Stomach (tissue), 9 donors: ENCODE measurements around the gene TRMO. TPM values are rescaled to one million over a fixed set of nuclear protein-coding genes. Genes with fewer than 3 reads are reported as not detected.

Experiments
- DNase-seq, 2 donors: peaks; one replicate each; pipeline versions ENCODE4 v3.0.0 to v3.0.0-alpha.2; 2013 to 2019
- H3K27ac ChIP-seq, 5 donors: fragments of 200-600 bp in 4 of 5; sonication (generic) in 4 of 5; one replicate each; pipeline ENCODE4 v1.5.1; 2013 to 2019; ENCODE audit warnings: mild to moderate bottlenecking in 1 of 5, moderate library complexity in 1 of 5
- H3K27me3 ChIP-seq, 3 donors: fragments of 200-600 bp; sonication (generic); one replicate each; pipeline ENCODE4 v1.5.1; 2017 to 2019; ENCODE audit warnings: mixed run types in 1 of 3
- H3K36me3 ChIP-seq, 4 donors: fragments of 200-600 bp; sonication (generic); 1 replicate in 3 of 4; 2 replicates in 1 of 4; pipeline ENCODE4 v1.5.1; 2016 to 2019
- H3K4me1 ChIP-seq, 4 donors: fragments of 200-600 bp; sonication (generic); one replicate each; pipeline ENCODE4 v1.5.1; 2016 to 2019
- H3K4me3 ChIP-seq, 4 donors: fragments of 200-600 bp; sonication (generic) in 3 of 4; one replicate each; pipeline ENCODE4 v1.5.1; 2016 to 2019; ENCODE audit warnings: mild to moderate bottlenecking in 1 of 4
- H3K9me3 ChIP-seq, 4 donors: fragments of 200-600 bp; sonication (generic); one replicate each; pipeline ENCODE4 v1.5.1; 2016 to 2019
- CTCF ChIP-seq, 7 experiments: fragments of 450-650 bp in 4 of 7; fragments of 200-600 bp in 3 of 7; sonication (generic) in 3 of 7; IDR thresholded peaks; one replicate each; pipeline ENCODE4 v1.5.1; 2016 to 2019; ENCODE audit warnings: antibody characterized with exemption in 7 of 7, control low read depth in 2 of 7, mild to moderate bottlenecking in 1 of 7
- EP300 ChIP-seq: sonication (generic); formaldehyde crosslinking; IDR thresholded peaks from one replicate; pipeline ENCODE4 v1.6.1; 2017; ENCODE audit warnings: antibody characterized with exemption
- POLR2A ChIP-seq, 4 donors: fragments of 450-650 bp; IDR thresholded peaks; one replicate each; pipeline ENCODE4 v1.6.1; 2016; ENCODE audit warnings: antibody characterized with exemption in 4 of 4, control low read depth in 2 of 4, mild to moderate bottlenecking in 1 of 4, moderate library complexity in 1 of 4
- POLR2AphosphoS5 ChIP-seq, 3 donors: sonication (generic); formaldehyde crosslinking; IDR thresholded peaks; one replicate each; pipeline ENCODE4 v1.6.1; 2016; ENCODE audit warnings: antibody characterized with exemption in 3 of 3
- WGBS, 5 donors: extraction: QIAGEN DNeasy Blood & Tissue Kit in 3 of 5; methylation state at CpG; one replicate each; pipeline versions ENCODE4 v1.1.5 to v1.1.7; 2013 to 2018; 5-methylcytosine and 5-hydroxymethylcytosine counted together
- intact Hi-C: fragments of 100-400 bp; cut with DNase I; formaldehyde crosslinking; loops from one replicate; pipeline ENCODE4 v1.15.1; 2023; ENCODE audit warnings: low total_unique reads
- polyA plus RNA-seq, 3 donors: library from polyadenylated mRNA; stranded (reverse); fragments of 200-250 nt; gene quantifications; one replicate each; pipeline ENCODE4 v1.2.3, GENCODE V29; 2013
- total RNA-seq, 5 donors: library from RNA; depleted of rRNA; stranded (reverse); fragments of >200 nt; gene quantifications; one replicate each; pipeline versions ENCODE4 v1.1.0 to v1.2.3, GENCODE V29; 2014 to 2016
- donor health status: healthy with polysubstance abuse.
- donor health status: Bipolar disorder and iron deficiency.
- donor health status: healthy.

TRMO gene
- total and polyA plus RNA-seq, 8 donors, result 2.9 to 98.2 (median 10.4) TPM

GRCh38 chr9:97911970-97912369 lies 10.3 kb downstream of the TRMO start:
- peaks cover 6 to 35% (median 15%) of the 10 kb centered on the region in 4 donors for H3K4me1 ChIP-seq
- H3K27ac ChIP-seq, result no peak overlapping the region
- no peaks in the 10 kb centered on the region for H3K9me3 ChIP-seq
- no peak for TF ChIP-seq POLR2AphosphoS5 (IDR thresholded peaks at IDR 0.05)
- TF ChIP-seq CTCF (IDR thresholded peaks at IDR 0.05), result peak in 1 of 7 experiments; percentile 5
- intact Hi-C loops, result no loop called here
- H3K4me3 ChIP-seq, result no peak overlapping the region
- H3K36me3 ChIP-seq, result peaks cover 18 to 90% (median 87%) of the 10 kb centered on the region in 4 donors
- 24 to 67% (median 41%) methylated on average over 1 of the region's 1 CpG for WGBS, 5 donors
- no peak for DNase-seq
- H3K27me3 ChIP-seq, result no peaks in the 10 kb centered on the region

DNA sequence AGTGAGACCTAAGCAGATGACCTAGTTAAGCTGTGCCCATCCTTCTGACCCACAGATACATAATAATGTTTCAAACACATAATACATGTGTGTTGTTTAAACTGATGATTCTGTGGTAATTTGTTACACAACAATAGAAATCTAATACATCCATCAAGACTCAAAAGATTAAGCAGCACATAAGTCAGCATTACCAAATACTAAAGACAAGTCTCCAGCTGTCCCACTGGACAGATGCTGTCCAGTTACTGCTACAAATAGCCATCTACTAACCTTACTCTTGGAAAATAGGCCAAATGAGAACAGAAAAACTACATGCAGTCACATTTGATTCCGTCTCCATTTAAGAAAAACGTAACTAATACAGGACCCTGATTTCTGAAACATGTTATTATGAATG lies 10.8 kb downstream of the TRMO start:
- WGBS, 5 donors, result 80 to 93% (median 86%) methylated on average over 2 of the region's 2 CpGs
- intact Hi-C loops, result no loop called here
- no peaks in the 10 kb centered on the region for H3K27me3 ChIP-seq
- peaks cover 6 to 38% (median 17%) of the 10 kb centered on the region in 4 donors for H3K4me1 ChIP-seq
- TF ChIP-seq CTCF (IDR thresholded peaks at IDR 0.05) (no peak), EP300 (no peak), POLR2A (IDR thresholded peaks at IDR 0.05) (no peak), POLR2AphosphoS5 (IDR thresholded peaks at IDR 0.05) (no peak)
- H3K4me3 ChIP-seq, result no peak overlapping the region
- H3K27ac ChIP-seq, result no peak overlapping the region
- H3K36me3 ChIP-seq, result peaks cover 19 to 94% (median 88%) of the 10 kb centered on the region in 4 donors
- no peak for DNase-seq
- no peaks in the 10 kb centered on the region for H3K9me3 ChIP-seq

DNA sequence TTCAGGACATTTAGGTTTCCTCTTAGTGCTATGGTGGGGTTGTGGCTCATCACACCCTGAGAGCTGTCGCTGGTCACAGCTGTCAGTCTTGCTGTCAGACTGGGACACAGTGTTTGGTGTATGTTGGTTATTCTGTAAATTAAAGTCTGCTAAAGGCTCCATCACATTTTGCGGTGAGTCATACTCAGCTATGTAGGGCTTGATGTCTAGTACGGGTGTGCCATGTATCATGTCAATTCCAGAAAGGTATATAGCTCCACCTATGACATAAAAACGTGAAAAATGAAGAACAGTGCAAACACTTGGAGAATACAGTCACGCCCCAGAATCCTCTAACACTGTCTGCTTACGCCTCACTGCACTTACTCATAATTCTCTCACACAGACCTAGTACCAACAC lies 11.9 kb downstream of the TRMO start:
- peaks cover 19 to 95% (median 85%) of the 10 kb centered on the region in 4 donors for H3K36me3 ChIP-seq
- TF ChIP-seq CTCF (IDR thresholded peaks at IDR 0.05) (no peak), EP300 (no peak), POLR2A (IDR thresholded peaks at IDR 0.05) (no peak), POLR2AphosphoS5 (IDR thresholded peaks at IDR 0.05) (no peak)
- no peak overlapping the region for H3K27ac ChIP-seq
- DNase-seq, result no peak
- no peaks in the 10 kb centered on the region for H3K27me3 ChIP-seq
- intact Hi-C loops, result no loop called here
- 89 to 92% (median 91%) methylated on average over 6 of the region's 6 CpGs for WGBS, 5 donors
- H3K4me1 ChIP-seq, result peaks cover 6 to 49% (median 21%) of the 10 kb centered on the region in 4 donors
- no peaks in the 10 kb centered on the region for H3K9me3 ChIP-seq
- no peak overlapping the region for H3K4me3 ChIP-seq

DNA sequence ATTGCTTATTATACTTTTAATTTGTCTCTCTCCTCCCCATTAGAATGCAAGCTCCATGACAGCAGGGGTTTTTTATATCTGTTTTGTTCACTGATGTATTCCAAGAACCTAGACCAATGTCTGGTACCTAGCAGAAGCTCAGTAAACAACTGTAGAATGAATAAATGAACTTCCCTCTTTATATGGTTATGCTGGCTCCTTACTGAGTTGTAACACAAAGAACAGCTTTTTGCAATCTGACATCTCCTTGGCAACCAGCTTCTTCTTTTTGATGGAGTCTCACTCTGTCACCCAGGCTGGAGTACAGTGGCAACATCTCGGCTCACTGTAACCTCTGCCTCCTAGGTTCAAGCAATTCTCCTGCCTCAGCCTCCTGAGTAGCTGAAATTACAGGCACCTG lies 13.6 kb downstream of the TRMO start:
- Histone ChIP-seq H3K4me1 (peaks cover 6 to 58% (median 21%) of the 10 kb centered on the region in 4 donors), H3K4me3 (no peak overlapping the region), H3K27me3 (no peaks in the 10 kb centered on the region), H3K9me3 (no peaks in the 10 kb centered on the region), H3K36me3 (peaks cover 23 to 96% (median 84%) of the 10 kb centered on the region in 4 donors), H3K27ac (peak overlapping the region in 2 of 5 donors; percentile 28 to 76)
- intact Hi-C loops, result no loop called here
- DNase-seq, result no peak
- TF ChIP-seq CTCF (IDR thresholded peaks at IDR 0.05) (no peak), POLR2A (IDR thresholded peaks at IDR 0.05) (no peak), EP300 (no peak), POLR2AphosphoS5 (IDR thresholded peaks at IDR 0.05) (no peak)
- 70 to 93% (median 87%) methylated on average over 1 of the region's 1 CpG for WGBS, 5 donors
